Parathyroid adenoma (tissue), 2 donors: ENCODE data around the gene SRSF1.
"Not testable (repeated sequence)": the region's sequence is repeated elsewhere in the genome, so short reads cannot be mapped to it uniquely, and the experiment has no call there.

ENCODE experiments used
- H2AFZ ChIP-seq: fragments of 300-600 bp; sonication (generic); one replicate; pipeline ENCODE4 v1.7.0; 2017; ENCODE audit warnings: antibody characterized with exemption, mild to moderate bottlenecking
- H3K27ac ChIP-seq: fragments of 300-600 bp; sonication (generic); one replicate; pipeline ENCODE4 v1.7.0; 2017
- H3K27me3 ChIP-seq: fragments of 300-600 bp; sonication (generic); one replicate; pipeline ENCODE4 v1.7.0; 2017; ENCODE audit warnings: low read length; ENCODE audit not compliant: control insufficient read depth, insufficient read depth
- H3K36me3 ChIP-seq: fragments of 300-600 bp; sonication (generic); one replicate; pipeline ENCODE4 v1.7.0; 2017; ENCODE audit warnings: low read length; ENCODE audit not compliant: control insufficient read depth, insufficient read depth
- H3K4me1 ChIP-seq: fragments of 300-600 bp; sonication (generic); one replicate; pipeline ENCODE4 v1.7.0; 2017; ENCODE audit warnings: control low read depth
- H3K4me2 ChIP-seq: fragments of 300-600 bp; sonication (generic); one replicate; pipeline ENCODE4 v1.7.0; 2017; ENCODE audit warnings: low read length
- H3K4me3 ChIP-seq: fragments of 300-600 bp; sonication (generic); one replicate; pipeline ENCODE4 v1.7.0; 2017; ENCODE audit warnings: low read depth, low read length
- H3K79me2 ChIP-seq: fragments of 300-600 bp; sonication (generic); one replicate; pipeline ENCODE4 v1.7.0; 2017; ENCODE audit warnings: control low read depth
- H3K9ac ChIP-seq: fragments of 300-600 bp; sonication (generic); one replicate; pipeline ENCODE4 v1.7.0; 2017; ENCODE audit warnings: mild to moderate bottlenecking
- H3K9me3 ChIP-seq: fragments of 300-600 bp; sonication (generic); one replicate; pipeline ENCODE4 v1.7.0; 2017; ENCODE audit warnings: low read length; ENCODE audit not compliant: control insufficient read depth
- TF ChIP-seq, protein P1 (sequence below): fragments of 300-600 bp; sonication (generic); IDR thresholded peaks from one replicate; pipeline ENCODE4 v1.7.0; 2017; ENCODE audit warnings: antibody characterized with exemption, mild to moderate bottlenecking
- donor health status: primary hyperparathyroidism.

Gene SRSF1

DNA sequence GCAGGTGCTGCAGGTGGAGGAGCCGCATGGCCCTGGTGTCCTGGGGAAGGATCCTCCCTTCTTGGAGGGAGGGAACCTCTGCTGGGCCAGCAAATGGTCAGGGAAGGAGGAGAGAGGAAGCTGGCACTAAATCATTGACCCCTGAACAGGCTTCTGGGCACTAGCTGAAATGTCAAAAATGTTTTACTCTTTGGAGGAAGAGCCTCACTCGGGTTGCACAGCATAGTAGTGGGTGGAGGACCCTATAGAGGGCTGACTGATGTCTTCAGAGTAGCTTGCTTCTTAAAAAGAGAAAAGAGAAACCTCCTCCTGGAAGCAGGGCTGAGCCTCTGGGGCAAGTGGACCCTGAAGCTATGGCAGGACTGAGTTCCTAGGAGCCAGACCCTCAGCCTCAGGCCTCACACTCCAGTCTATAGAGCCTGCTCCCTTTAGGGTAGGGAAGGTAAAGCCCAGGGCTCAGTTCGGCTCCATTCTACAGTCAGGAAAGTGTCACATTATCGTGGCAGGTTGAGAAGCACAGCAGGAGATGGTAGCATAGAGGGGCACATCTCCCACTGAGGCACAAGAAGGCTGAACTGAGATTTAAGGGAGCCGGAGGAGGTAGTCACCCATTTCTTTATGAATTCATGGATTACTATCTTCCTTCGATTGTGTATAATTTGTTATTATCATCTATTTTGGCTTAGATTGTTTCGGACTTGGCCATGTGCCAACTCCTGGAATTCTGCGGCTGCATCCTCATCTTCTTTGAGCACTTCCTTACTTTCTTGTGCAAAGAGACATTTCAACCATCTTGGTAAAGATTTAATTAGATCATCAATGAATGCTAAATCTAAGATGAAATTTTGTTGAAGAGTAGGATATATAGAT lies 44.5 kb downstream of the SRSF1 start:
- Histone ChIP-seq H3K4me3 (no peak overlapping the region), H2AFZ (no peak overlapping the region), H3K9ac (no peak overlapping the region), H3K9me3 (no peaks in the 10 kb centered on the region), H3K4me2 (no peak overlapping the region), H3K27ac (no peak overlapping the region), H3K4me1 (no peaks in the 10 kb centered on the region), H3K36me3 (no peaks in the 10 kb centered on the region), H3K27me3 (no peaks in the 10 kb centered on the region), H3K79me2 (no peaks in the 10 kb centered on the region)
- TF ChIP-seq, protein P1, sequence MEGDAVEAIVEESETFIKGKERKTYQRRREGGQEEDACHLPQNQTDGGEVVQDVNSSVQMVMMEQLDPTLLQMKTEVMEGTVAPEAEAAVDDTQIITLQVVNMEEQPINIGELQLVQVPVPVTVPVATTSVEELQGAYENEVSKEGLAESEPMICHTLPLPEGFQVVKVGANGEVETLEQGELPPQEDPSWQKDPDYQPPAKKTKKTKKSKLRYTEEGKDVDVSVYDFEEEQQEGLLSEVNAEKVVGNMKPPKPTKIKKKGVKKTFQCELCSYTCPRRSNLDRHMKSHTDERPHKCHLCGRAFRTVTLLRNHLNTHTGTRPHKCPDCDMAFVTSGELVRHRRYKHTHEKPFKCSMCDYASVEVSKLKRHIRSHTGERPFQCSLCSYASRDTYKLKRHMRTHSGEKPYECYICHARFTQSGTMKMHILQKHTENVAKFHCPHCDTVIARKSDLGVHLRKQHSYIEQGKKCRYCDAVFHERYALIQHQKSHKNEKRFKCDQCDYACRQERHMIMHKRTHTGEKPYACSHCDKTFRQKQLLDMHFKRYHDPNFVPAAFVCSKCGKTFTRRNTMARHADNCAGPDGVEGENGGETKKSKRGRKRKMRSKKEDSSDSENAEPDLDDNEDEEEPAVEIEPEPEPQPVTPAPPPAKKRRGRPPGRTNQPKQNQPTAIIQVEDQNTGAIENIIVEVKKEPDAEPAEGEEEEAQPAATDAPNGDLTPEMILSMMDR = no peak

DNA sequence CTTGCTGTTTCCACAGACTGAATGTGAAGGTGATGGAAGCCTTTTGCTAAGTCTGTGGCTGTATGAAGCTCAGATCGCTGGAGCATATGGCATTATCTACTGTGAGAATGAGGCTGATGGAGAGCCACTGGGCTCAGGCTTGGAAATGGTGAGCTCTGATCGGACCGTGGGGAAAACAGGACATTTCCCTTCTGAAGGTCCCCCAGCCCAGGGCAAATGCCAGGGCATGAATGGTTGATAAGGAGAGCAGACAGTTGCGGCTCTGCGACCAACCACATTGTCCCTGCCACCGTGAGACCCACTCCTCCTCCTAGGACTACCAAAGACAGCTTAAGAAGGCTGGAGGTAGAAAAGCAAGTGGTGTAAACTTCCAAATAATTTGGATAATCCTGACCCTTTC lies 47.1 kb downstream of the SRSF1 start:
- Histone ChIP-seq H3K4me2 (no peak overlapping the region), H3K79me2 (no peaks in the 10 kb centered on the region), H3K9me3 (no peaks in the 10 kb centered on the region), H3K27ac (no peak overlapping the region), H3K9ac (no peak overlapping the region), H3K36me3 (no peaks in the 10 kb centered on the region), H3K4me1 (peaks cover 10% of the 10 kb centered on the region), H2AFZ (no peak overlapping the region), H3K4me3 (no peak overlapping the region), H3K27me3 (no peaks in the 10 kb centered on the region)
- TF ChIP-seq, protein P1 = no peak

DNA sequence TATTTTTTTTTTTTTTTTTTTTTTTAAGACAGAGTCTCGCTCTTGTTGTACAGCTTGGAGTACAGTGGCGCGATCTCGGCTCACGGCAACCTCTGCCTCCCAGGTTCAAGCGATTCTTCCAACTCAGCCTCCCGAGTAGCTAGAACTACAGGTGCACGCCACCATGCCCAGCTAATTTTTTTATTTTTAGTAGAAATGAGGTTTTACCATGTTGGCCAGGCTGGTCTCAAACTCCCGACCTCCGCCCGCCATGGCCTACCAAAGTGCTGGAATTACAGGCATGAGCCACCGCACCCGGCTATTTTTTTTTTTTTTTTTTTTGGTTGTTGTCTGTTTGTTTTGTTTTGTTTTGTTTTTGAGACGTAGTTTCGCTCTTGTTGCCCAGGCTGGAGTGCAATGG lies 48.7 kb downstream of the SRSF1 start:
- H3K9ac ChIP-seq, H3K9me3 ChIP-seq, H2AFZ ChIP-seq, H3K79me2 ChIP-seq, H3K4me3 ChIP-seq, H3K27ac ChIP-seq, H3K36me3 ChIP-seq, H3K27me3 ChIP-seq, H3K4me2 ChIP-seq: not testable (repeated sequence)
- peaks cover 12% of the 10 kb centered on the region for H3K4me1 ChIP-seq

DNA sequence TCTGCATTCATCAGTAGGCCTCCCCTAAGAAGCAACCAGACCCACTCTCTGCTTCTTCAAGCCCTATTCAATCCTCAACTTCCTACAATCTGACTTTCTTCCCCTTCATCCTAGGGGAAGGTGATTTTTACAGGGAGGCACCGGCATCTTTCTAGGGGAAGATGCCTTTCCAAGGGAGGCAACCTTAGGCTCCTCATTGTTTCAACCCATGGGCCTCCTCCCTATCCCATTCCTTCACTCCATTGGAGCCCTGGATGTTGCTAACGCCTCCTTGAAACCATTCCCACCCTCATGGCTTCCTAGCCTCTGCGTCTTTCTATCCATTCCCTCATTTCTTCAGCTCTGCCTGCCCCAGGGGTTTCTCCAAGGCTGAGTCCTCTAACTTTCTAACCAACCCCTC lies 49.2 kb downstream of the SRSF1 start:
- Histone ChIP-seq H3K36me3 (no peaks in the 10 kb centered on the region), H3K27ac (no peak overlapping the region), H3K79me2 (no peaks in the 10 kb centered on the region), H3K4me3 (no peak overlapping the region), H3K27me3 (no peaks in the 10 kb centered on the region), H3K9me3 (no peaks in the 10 kb centered on the region), H3K4me1 (peaks cover 12% of the 10 kb centered on the region), H3K4me2 (no peak overlapping the region), H2AFZ (no peak overlapping the region), H3K9ac (no peak overlapping the region)
- TF ChIP-seq, protein P1 = no peak

DNA sequence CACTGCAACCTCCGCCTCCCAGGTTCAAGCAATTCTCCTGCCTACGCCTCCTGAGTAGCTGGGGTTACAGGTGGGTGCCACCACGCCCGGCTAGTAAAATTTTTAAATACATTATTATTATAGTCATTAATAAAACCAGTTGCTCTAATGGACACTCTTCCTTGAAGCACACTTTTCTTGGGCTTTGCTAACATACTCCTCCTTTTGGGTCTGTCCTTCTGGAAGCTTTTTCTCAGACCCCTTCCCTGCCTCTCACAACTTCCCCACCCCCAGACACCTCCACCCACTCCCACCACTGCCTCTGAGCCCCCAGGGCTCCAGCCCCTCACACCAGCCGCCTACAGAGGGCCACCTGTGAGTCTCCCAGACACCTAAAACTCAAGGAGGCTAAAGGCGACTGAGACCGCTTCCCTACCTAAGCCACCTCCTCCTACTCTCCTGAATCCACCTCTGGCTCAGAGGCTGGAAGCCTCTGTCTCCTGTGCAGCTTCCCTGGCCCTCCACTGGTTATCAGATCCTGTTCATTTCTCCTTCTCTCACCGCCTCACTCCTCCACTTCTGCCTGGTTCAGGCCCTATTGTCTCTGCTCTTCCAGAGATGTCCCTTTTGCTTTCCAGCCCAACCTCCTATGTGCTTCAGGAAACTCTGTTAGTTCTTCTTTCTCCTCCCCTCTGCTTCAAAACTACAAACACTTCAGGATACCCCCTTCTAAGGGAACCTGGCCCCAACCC lies 49.8 kb downstream of the SRSF1 start:
- TF ChIP-seq, protein P1 = no peak
- no peak overlapping the region for H3K27ac ChIP-seq

More for the DNA sequence above, 49.8 kb downstream of the SRSF1 start:
- no peaks in the 10 kb centered on the region for H3K36me3 ChIP-seq
- H3K9ac ChIP-seq = no peak overlapping the region
- H3K4me3 ChIP-seq = no peak overlapping the region
- H3K9me3 ChIP-seq = no peaks in the 10 kb centered on the region
- H3K27me3 ChIP-seq = no peaks in the 10 kb centered on the region
- H3K79me2 ChIP-seq = no peaks in the 10 kb centered on the region
- H3K4me1 ChIP-seq = peaks cover 12% of the 10 kb centered on the region
- H3K4me2 ChIP-seq = no peak overlapping the region
- H2AFZ ChIP-seq = no peak overlapping the region
